HG03108 (cell line): ENCODE results near the gene TMIE.

Experiments used
- ATAC-seq: cut with Tn5 transposase; IDR thresholded peaks from one replicate; pipeline ENCODE4 v1.9.1; 2021; ENCODE audit warnings: moderate library complexity; ENCODE audit not compliant: unreplicated experiment

TMIE gene

GRCh38 chr3:46701181-46701939, at the start of gene TMIE:
Gene TMIE (plus strand): TSS chr3:46701392. CDS start chr3:46701488, 96 bp downstream.
- no peak for ATAC-seq

- ATAC-seq: no peak
These were observed 45.9 kb upstream of the TMIE start for GRCh38 chr3:46655271-46655670.

GRCh38 chr3:46656778-46657556, 44.2 kb upstream of the TMIE start:
- ATAC-seq: no peak

GRCh38 chr3:46659285-46659684, 41.9 kb upstream of the TMIE start:
- ATAC-seq: no peak

GRCh38 chr3:46660003-46660402, 41.2 kb upstream of the TMIE start:
- no peak for ATAC-seq

- ATAC-seq: no peak
These were observed 40.4 kb upstream of the TMIE start for GRCh38 chr3:46660543-46661523.

GRCh38 chr3:46661776-46662766, 39.1 kb upstream of the TMIE start:
- no peak for ATAC-seq

GRCh38 chr3:46662771-46663551, 38.2 kb upstream of the TMIE start:
- no peak for ATAC-seq

- no peak for ATAC-seq
These were observed 37.5 kb upstream of the TMIE start for GRCh38 chr3:46663591-46664135.

GRCh38 chr3:46664188-46664970, 36.8 kb upstream of the TMIE start:
- no peak for ATAC-seq

- no peak for ATAC-seq
These were observed 36.0 kb upstream of the TMIE start for GRCh38 chr3:46664971-46665762.

GRCh38 chr3:46665763-46666452, 35.3 kb upstream of the TMIE start:
- ATAC-seq: no peak

- no peak for ATAC-seq
These were observed 34.7 kb upstream of the TMIE start for GRCh38 chr3:46666453-46666845.

GRCh38 chr3:46667061-46667621, 34.1 kb upstream of the TMIE start:
- ATAC-seq: no peak

GRCh38 chr3:46667657-46668056, 33.5 kb upstream of the TMIE start:
- no peak for ATAC-seq

GRCh38 chr3:46668116-46668515, 33.1 kb upstream of the TMIE start:
- no peak for ATAC-seq
